ENCODE results near the gene FLRT3.

Gene FLRT3

GRCh38 chr20:14337400-14338171 is at the start of gene FLRT3:
Gene FLRT3, minus strand, starts transcription at chr20:14337612. Its CDS starts 10,106 bp downstream, at chr20:14327506.
- no peak for DNase-seq (ENCODE audit: low read depth in 2 of 2, low spot score in 1 of 2)

GRCh38 chr20:14386726-14387125 is 49.3 kb upstream of the FLRT3 start:
- DNase-seq (ENCODE audit: low read depth in 2 of 2, low spot score in 1 of 2), result no peak

- no peak for DNase-seq (ENCODE audit: low read depth in 2 of 2, low spot score in 1 of 2)
Measured at GRCh38 chr20:14385176-14385740, 47.8 kb upstream of the FLRT3 start.

GRCh38 chr20:14384416-14385175 is 47.2 kb upstream of the FLRT3 start:
- DNase-seq (ENCODE audit: low read depth in 2 of 2, low spot score in 1 of 2), result no peak

- DNase-seq (ENCODE audit: low read depth in 2 of 2, low spot score in 1 of 2), result no peak
Measured at GRCh38 chr20:14383335-14383734, 45.9 kb upstream of the FLRT3 start.

- DNase-seq (ENCODE audit: low read depth in 2 of 2, low spot score in 1 of 2), result no peak
Measured at GRCh38 chr20:14378326-14378725, 40.9 kb upstream of the FLRT3 start.

- DNase-seq (ENCODE audit: low read depth in 2 of 2, low spot score in 1 of 2), result no peak
Measured at GRCh38 chr20:14375416-14375985, 38.1 kb upstream of the FLRT3 start.

GRCh38 chr20:14374196-14374595 is 36.8 kb upstream of the FLRT3 start:
- DNase-seq (ENCODE audit: low read depth in 2 of 2, low spot score in 1 of 2), result no peak

- no peak for DNase-seq (ENCODE audit: low read depth in 2 of 2, low spot score in 1 of 2)
Measured at GRCh38 chr20:14361509-14362345, 24.3 kb upstream of the FLRT3 start.

GRCh38 chr20:14360416-14360815 is 23.0 kb upstream of the FLRT3 start:
- DNase-seq (ENCODE audit: low read depth in 2 of 2, low spot score in 1 of 2), result no peak

- no peak for DNase-seq (ENCODE audit: low read depth in 2 of 2, low spot score in 1 of 2)
Measured at GRCh38 chr20:14355791-14356190, 18.4 kb upstream of the FLRT3 start.

- no peak for DNase-seq (ENCODE audit: low read depth in 2 of 2, low spot score in 1 of 2)
Measured at GRCh38 chr20:14344746-14345145, 7.3 kb upstream of the FLRT3 start.

GRCh38 chr20:14343491-14344065 is 6.2 kb upstream of the FLRT3 start:
- DNase-seq (ENCODE audit: low read depth in 2 of 2, low spot score in 1 of 2), result no peak

- DNase-seq (ENCODE audit: low read depth in 2 of 2, low spot score in 1 of 2), result no peak
Measured at GRCh38 chr20:14342918-14343317, 5.5 kb upstream of the FLRT3 start.

- DNase-seq (ENCODE audit: low read depth in 2 of 2, low spot score in 1 of 2), result no peak
Measured at GRCh38 chr20:14341801-14342200, 4.4 kb upstream of the FLRT3 start.

GRCh38 chr20:14336686-14337085 is 726 bp downstream of the FLRT3 start:
- no peak for DNase-seq (ENCODE audit: low read depth in 2 of 2, low spot score in 1 of 2)

GRCh38 chr20:14335052-14335451 is 2.4 kb downstream of the FLRT3 start:
- DNase-seq (ENCODE audit: low read depth in 2 of 2, low spot score in 1 of 2), result no peak

- no peak for DNase-seq (ENCODE audit: low read depth in 2 of 2, low spot score in 1 of 2)
Measured at GRCh38 chr20:14334306-14334930, 3.0 kb downstream of the FLRT3 start.

GRCh38 chr20:14333721-14334120 is 3.7 kb downstream of the FLRT3 start:
- DNase-seq (ENCODE audit: low read depth in 2 of 2, low spot score in 1 of 2), result no peak

GRCh38 chr20:14332866-14333265 is 4.5 kb downstream of the FLRT3 start:
- DNase-seq (ENCODE audit: low read depth in 2 of 2, low spot score in 1 of 2), result no peak

All from stimulated activated CD8-positive, alpha-beta memory T cell treated with anti-CD3 and anti-CD28 coated beads, Interleukin-4, amount 100 ng/mL, for 1 hour (primary cell).